Tibial nerve (tissue), 4 donors: ENCODE data around the gene USP5. TPM values are rescaled to one million over a fixed set of nuclear protein-coding genes. Genes with fewer than 3 reads are reported as not detected.

ENCODE experiments used
- DNase-seq, 2 donors: peaks; one replicate each; pipeline ENCODE4 v3.0.0-alpha.2; 2019; ENCODE audit warnings: low spot score in 2 of 2
- H3K27ac ChIP-seq, 4 donors: fragments of 200-600 bp; sonication (generic) in 3 of 4; one replicate each; pipeline ENCODE4 v1.5.1; 2017 to 2019; ENCODE audit warnings: mild to moderate bottlenecking in 1 of 4
- H3K27me3 ChIP-seq, 2 donors: fragments of 200-600 bp; sonication (generic) in 1 of 2; one replicate each; pipeline versions ENCODE4 v1.5.1 to v1.6.0; 2017 to 2019
- H3K36me3 ChIP-seq, 3 donors: fragments of 200-600 bp; sonication (generic); one replicate each; pipeline ENCODE4 v1.5.1; 2018 to 2019
- H3K4me1 ChIP-seq, 4 donors: fragments of 200-600 bp; sonication (generic) in 3 of 4; one replicate each; pipeline ENCODE4 v1.5.1; 2017 to 2019
- H3K4me3 ChIP-seq, 4 donors: fragments of 200-600 bp; sonication (generic) in 3 of 4; one replicate each; pipeline ENCODE4 v1.5.1; 2017 to 2019; ENCODE audit warnings: mild to moderate bottlenecking in 1 of 4, moderate library complexity in 1 of 4
- H3K9me3 ChIP-seq, 4 donors: fragments of 200-600 bp; sonication (generic) in 3 of 4; one replicate each; pipeline ENCODE4 v1.5.1; 2017 to 2019
- CTCF ChIP-seq, 5 experiments: fragments of 200-600 bp in 3 of 5; fragments of 450-650 bp in 2 of 5; sonication (generic) in 3 of 5; IDR thresholded peaks; one replicate each; pipeline ENCODE4 v1.5.1; 2016 to 2019; ENCODE audit warnings: antibody characterized with exemption in 5 of 5, mild to moderate bottlenecking in 3 of 5, moderate library complexity in 2 of 5
- EP300 ChIP-seq, 2 donors: sonication (generic); formaldehyde crosslinking; IDR thresholded peaks; one replicate each; pipeline ENCODE4 v1.6.1; 2017; ENCODE audit warnings: antibody characterized with exemption in 2 of 2, mild to moderate bottlenecking in 1 of 2
- POLR2A ChIP-seq, 2 donors: fragments of 450-650 bp; IDR thresholded peaks; one replicate each; pipeline ENCODE4 v1.6.1; 2017; ENCODE audit warnings: antibody characterized with exemption in 2 of 2, mild to moderate bottlenecking in 2 of 2, moderate library complexity in 2 of 2
- WGBS, 2 donors: methylation state at CpG; one replicate each; pipeline ENCODE4 v1.1.5; 2018; 5-methylcytosine and 5-hydroxymethylcytosine counted together
- total RNA-seq, 4 donors: library from RNA; depleted of rRNA; stranded (reverse); fragments of >200 nt; gene quantifications; one replicate each; pipeline ENCODE4 v1.1.0, GENCODE V29; 2016

USP5 gene
- total RNA-seq, 4 donors from 2014 or later: 47.6 to 63.9 (median 56.8) TPM

GRCh38 chr12:6819106-6820030, 32.6 kb upstream of the USP5 start:
- peaks cover 0 to 20% (median 10%) of the 10 kb centered on the region in 4 donors for H3K4me1 ChIP-seq
- no peak for DNase-seq
- H3K4me3 ChIP-seq: no peak overlapping the region
- TF ChIP-seq CTCF (IDR thresholded peaks at IDR 0.05): no peak
- TF ChIP-seq POLR2A (IDR thresholded peaks at IDR 0.05): no peak
- TF ChIP-seq EP300 (IDR thresholded peaks at IDR 0.05): no peak
- no peaks in the 10 kb centered on the region for H3K36me3 ChIP-seq
- peaks cover 0 to 33% of the 10 kb centered on the region in 2 donors for H3K27me3 ChIP-seq
- H3K27ac ChIP-seq: no peak overlapping the region
- 68 to 70% methylated on average over 13 of the region's 13 CpGs for WGBS, 2 donors
- H3K9me3 ChIP-seq: no peaks in the 10 kb centered on the region

GRCh38 chr12:6820166-6820565, 31.8 kb upstream of the USP5 start:
- Histone ChIP-seq H3K27ac (no peak overlapping the region), H3K9me3 (no peaks in the 10 kb centered on the region), H3K4me1 (peaks cover 0 to 23% (median 10%) of the 10 kb centered on the region in 4 donors), H3K36me3 (no peaks in the 10 kb centered on the region), H3K4me3 (no peak overlapping the region), H3K27me3 (peaks cover 0 to 31% of the 10 kb centered on the region in 2 donors)
- no peak for DNase-seq
- TF ChIP-seq POLR2A (IDR thresholded peaks at IDR 0.05): no peak
- TF ChIP-seq EP300 (IDR thresholded peaks at IDR 0.05): no peak
- no peak for TF ChIP-seq CTCF (IDR thresholded peaks at IDR 0.05)
- WGBS, 2 donors: 67 to 83% methylated on average over 5 of the region's 5 CpGs

GRCh38 chr12:6821591-6822425, 30.1 kb upstream of the USP5 start, which contains the start of gene GPR162:
Gene GPR162 (plus strand): TSS chr12:6821821. CDS start chr12:6823899, 2,078 bp downstream.
- TF ChIP-seq CTCF (IDR thresholded peaks at IDR 0.05) (no peak), POLR2A (IDR thresholded peaks at IDR 0.05) (no peak), EP300 (IDR thresholded peaks at IDR 0.05) (no peak)
- DNase-seq: no peak
- Histone ChIP-seq H3K9me3 (no peaks in the 10 kb centered on the region), H3K27ac (peak within 1 kb of the TSS in 2 of 4 donors; percentile 36 to 53), H3K4me3 (peak within 1 kb of the TSS; percentile 17 to 50 (median 30)), H3K4me1 (peaks cover 0 to 35% (median 12%) of the 10 kb centered on the region in 4 donors), H3K27me3 (peaks cover 0 to 34% of the 10 kb centered on the region in 2 donors), H3K36me3 (no peaks in the 10 kb centered on the region)
- 1 to 3% methylated on average over 24 to 27 of the region's 28 CpGs for WGBS, 2 donors

- no peaks in the 10 kb centered on the region for H3K9me3 ChIP-seq
- DNase-seq: no peak
- H3K4me1 ChIP-seq: peaks cover 0 to 43% (median 14%) of the 10 kb centered on the region in 4 donors
- peaks cover 0 to 34% of the 10 kb centered on the region in 2 donors for H3K27me3 ChIP-seq
- no peak overlapping the region for H3K4me3 ChIP-seq
- H3K36me3 ChIP-seq: no peaks in the 10 kb centered on the region
- no peak for TF ChIP-seq EP300 (IDR thresholded peaks at IDR 0.05)
- no peak for TF ChIP-seq POLR2A (IDR thresholded peaks at IDR 0.05)
- TF ChIP-seq CTCF (IDR thresholded peaks at IDR 0.05): no peak
- H3K27ac ChIP-seq: no peak overlapping the region
- 58 to 61% methylated on average over 7 of the region's 7 CpGs for WGBS, 2 donors
These were observed 29.4 kb upstream of the USP5 start for GRCh38 chr12:6822426-6823135.
